SK-N-SH (cell line): ENCODE results near the gene PPP1R27. TPM values are rescaled to one million over a fixed set of nuclear protein-coding genes. Genes with fewer than 3 reads are reported as not detected.

ENCODE experiments used
- CTCF ChIA-PET: fragments of 300-600, 350-600 bp; formaldehyde crosslinking; extraction: SDS; loops from one replicate; lab custom pipeline; 2021; lab: Yijun Ruan, JAX
- POLR2A ChIA-PET: fragments of 350-600 bp; sonication (Branson Sonifier 250); formaldehyde crosslinking; extraction: SDS; loops from one replicate; lab custom pipeline; 2020; ENCODE audit warnings: antibody characterized with exemption, inconsistent platforms; lab: Yijun Ruan, JAX
- DNase-seq: peaks from one replicate; pipeline ENCODE4 v3.0.0; 2012
- H2AFZ ChIP-seq: fragments of 200-600 bp; sonication (generic); 2 replicates; pipeline ENCODE4 v1.8.1; 2016; ENCODE audit warnings: antibody characterized with exemption, mild to moderate bottlenecking, low read depth
- H3F3A ChIP-seq: fragments of 200-600 bp; sonication (generic); replicated peaks from 2 replicates; pipeline ENCODE3; 2016; ENCODE audit warnings: antibody characterized with exemption, mild to moderate bottlenecking; ENCODE audit not compliant: insufficient read depth
- H3K27ac ChIP-seq, 2 experiments: fragments of 200-500 bp in 1 of 2; fragments of 200-600 bp in 1 of 2; sonication (Bioruptor generic) in 1 of 2; sonication (generic), shearing (Covaris generic) in 1 of 2; 2 replicates each; pipeline versions ENCODE4 v1.5.1 to v1.6.1; 2014 to 2016; ENCODE audit warnings: low read depth in 2 of 2, inconsistent platforms in 1 of 2, low read length in 1 of 2, mild to moderate bottlenecking in 1 of 2, mixed read lengths in 1 of 2
- H3K27me3 ChIP-seq: fragments of 200-600 bp; sonication (generic), shearing (Covaris generic); 2 replicates; pipeline ENCODE4 v1.6.1; 2016; ENCODE audit warnings: mixed run types; ENCODE audit not compliant: insufficient read depth
- H3K36me3 ChIP-seq, 2 experiments: fragments of 200-500 bp in 1 of 2; fragments of 200-600 bp in 1 of 2; sonication (Bioruptor generic) in 1 of 2; sonication (generic) in 1 of 2; replicated peaks in 1 of 2; 2 replicates each; pipeline versions ENCODE3 to v1.5.1; 2014 to 2016; ENCODE audit warnings: low read length in 1 of 2, mild to moderate bottlenecking in 1 of 2; ENCODE audit not compliant: insufficient read depth in 2 of 2, control insufficient read depth in 1 of 2
- H3K4me1 ChIP-seq, 2 experiments: fragments of 200-500 bp in 1 of 2; fragments of 200-600 bp in 1 of 2; sonication (Bioruptor generic) in 1 of 2; sonication (generic), shearing (Covaris generic) in 1 of 2; 2 replicates each; pipeline versions ENCODE4 v1.5.1 to v1.6.1; 2014 to 2016; ENCODE audit warnings: low read depth in 1 of 2, low read length in 1 of 2, mixed run types in 1 of 2; ENCODE audit not compliant: insufficient read depth in 2 of 2, control insufficient read depth in 1 of 2
- H3K4me2 ChIP-seq: fragments of 200-600 bp; sonication (generic), shearing (Covaris generic); 2 replicates; pipeline ENCODE4 v1.6.1; 2017; ENCODE audit warnings: mixed run types
- H3K4me3 ChIP-seq, 2 experiments: fragments of 200-500 bp in 1 of 2; fragments of 200-600 bp in 1 of 2; sonication (Bioruptor generic) in 1 of 2; sonication (generic), shearing (Covaris generic) in 1 of 2; 2 replicates each; pipeline versions ENCODE4 v1.5.1 to v1.8.1; 2014 to 2016; ENCODE audit warnings: low read depth in 2 of 2, inconsistent platforms in 1 of 2, low read length in 1 of 2, mild to moderate bottlenecking in 1 of 2, mixed read lengths in 1 of 2, moderate library complexity in 1 of 2
- H3K79me2 ChIP-seq: fragments of 200-600 bp; sonication (generic); 2 replicates; pipeline ENCODE4 v1.8.1; 2017; ENCODE audit warnings: mild to moderate bottlenecking; ENCODE audit not compliant: insufficient read depth
- H3K9ac ChIP-seq: fragments of 200-600 bp; sonication (generic); 2 replicates; pipeline ENCODE4 v1.6.1; 2017; ENCODE audit warnings: mixed run types
- H3K9me2 ChIP-seq: fragments of 200-600 bp; sonication (generic); 2 replicates; pipeline ENCODE4 v1.6.1; 2017; ENCODE audit warnings: mixed run types
- H3K9me3 ChIP-seq: fragments of 200-600 bp; sonication (generic); 2 replicates; pipeline ENCODE4 v1.6.1; 2017; ENCODE audit warnings: mixed run types, mild to moderate bottlenecking, moderate library complexity
- H4K20me1 ChIP-seq: fragments of 200-600 bp; sonication (generic); 2 replicates; pipeline ENCODE4 v1.6.1; 2017; ENCODE audit warnings: mild to moderate bottlenecking, mixed run types; ENCODE audit not compliant: insufficient read depth
- EP300 ChIP-seq, 2 experiments: IDR thresholded peaks; 2 replicates each; pipeline versions ENCODE4 v1.4.0 to v1.6.1; 2012; ENCODE audit warnings: borderline replicate concordance in 1 of 2, low read depth in 1 of 2, low read length in 1 of 2
- FOSL2 ChIP-seq: IDR thresholded peaks from 2 replicates; pipeline ENCODE4 v1.4.0; 2012; ENCODE audit warnings: low read depth, mild to moderate bottlenecking, moderate library complexity, borderline replicate concordance
- FOXM1 ChIP-seq: IDR thresholded peaks from 2 replicates; pipeline ENCODE4 v1.4.0; 2012; ENCODE audit warnings: low read depth, mild to moderate bottlenecking
- GATA2 ChIP-seq: sonication (generic); formaldehyde crosslinking; IDR thresholded peaks from 2 replicates; pipeline ENCODE4 v1.5.0; 2020; ENCODE audit warnings: mild to moderate bottlenecking, missing genetic modification reagents
- MXI1 ChIP-seq: IDR thresholded peaks from 2 replicates; pipeline ENCODE4 v1.6.1; 2012; ENCODE audit warnings: mild to moderate bottlenecking, low read depth, low read length, improper control_type of control experiment
- NRF1 ChIP-seq: IDR thresholded peaks from 2 replicates; pipeline ENCODE4 v1.6.1; 2012; ENCODE audit warnings: low read depth, mild to moderate bottlenecking, low read length
- RCOR1 ChIP-seq: fragments of 150-350 bp; IDR thresholded peaks from 2 replicates; pipeline ENCODE4 v1.6.1; 2017; ENCODE audit warnings: antibody characterized with exemption, low read length
- SMC3 ChIP-seq: IDR thresholded peaks from 2 replicates; pipeline ENCODE4 v1.6.1; 2012; ENCODE audit warnings: low read depth, low read length, improper control_type of control experiment
- TEAD4 ChIP-seq: IDR thresholded peaks from 2 replicates; pipeline ENCODE4 v1.4.0; 2012; ENCODE audit warnings: mild to moderate bottlenecking, borderline replicate concordance; ENCODE audit not compliant: insufficient read depth
- WGBS: methylation state at CpG from one replicate; pipeline ENCODE4 v1.1.6; 2017; ENCODE audit warnings: low lambda C conversion rate; 5-methylcytosine and 5-hydroxymethylcytosine counted together
- polyA plus RNA-seq, 3 experiments: library from polyadenylated mRNA; depleted of rRNA; stranded (reverse); fragments of >200 nt; gene quantifications; 2 replicates each; pipeline ENCODE4 v1.2.3, GENCODE V29; 2012
- TF ChIP-seq, protein P1 (sequence below): IDR thresholded peaks from 2 replicates; pipeline ENCODE4; 2012

The PPP1R27 gene
- polyA plus RNA-seq, 1 of the 3 experiments (the other 2 are of a cell fraction), result 0.07 TPM

DNA sequence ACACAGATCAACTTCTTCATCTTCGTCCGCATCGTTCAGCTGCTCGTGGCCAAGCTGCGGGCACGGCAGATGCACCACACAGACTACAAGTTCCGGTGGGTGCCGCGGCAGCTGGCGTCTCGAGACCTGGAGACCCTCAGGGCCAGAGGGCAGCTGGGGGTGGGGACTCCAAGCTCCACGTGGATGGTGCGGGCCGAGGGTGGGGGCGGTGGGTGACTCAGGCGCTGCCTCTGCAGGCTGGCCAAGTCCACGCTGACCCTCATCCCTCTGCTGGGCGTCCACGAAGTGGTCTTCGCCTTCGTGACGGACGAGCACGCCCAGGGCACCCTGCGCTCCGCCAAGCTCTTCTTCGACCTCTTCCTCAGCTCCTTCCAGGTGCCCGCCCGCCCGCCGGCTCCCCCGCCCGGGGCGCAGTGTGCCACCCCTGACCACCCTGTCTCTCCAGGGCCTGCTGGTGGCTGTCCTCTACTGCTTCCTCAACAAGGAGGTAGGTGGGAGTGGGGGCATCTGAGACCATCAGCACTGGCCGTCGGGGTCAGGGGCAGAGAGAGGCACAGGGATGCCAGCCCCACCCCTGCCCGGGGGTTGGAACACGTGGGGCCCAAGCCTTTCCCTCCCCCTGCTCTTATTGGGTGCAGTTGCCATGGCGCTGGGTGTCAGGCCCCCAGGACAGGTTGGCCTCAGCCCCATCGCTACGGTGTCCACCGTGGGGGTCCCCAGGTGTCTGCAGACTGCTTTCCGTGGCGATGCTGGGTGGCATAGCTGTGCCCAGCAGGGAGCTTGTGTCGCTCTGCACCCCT lies 22.1 kb downstream of the PPP1R27 start:
- no peak for TF ChIP-seq FOSL2
- TF ChIP-seq SMC3, result no peak
- no peak for TF ChIP-seq FOXM1
- TF ChIP-seq, protein P1, sequence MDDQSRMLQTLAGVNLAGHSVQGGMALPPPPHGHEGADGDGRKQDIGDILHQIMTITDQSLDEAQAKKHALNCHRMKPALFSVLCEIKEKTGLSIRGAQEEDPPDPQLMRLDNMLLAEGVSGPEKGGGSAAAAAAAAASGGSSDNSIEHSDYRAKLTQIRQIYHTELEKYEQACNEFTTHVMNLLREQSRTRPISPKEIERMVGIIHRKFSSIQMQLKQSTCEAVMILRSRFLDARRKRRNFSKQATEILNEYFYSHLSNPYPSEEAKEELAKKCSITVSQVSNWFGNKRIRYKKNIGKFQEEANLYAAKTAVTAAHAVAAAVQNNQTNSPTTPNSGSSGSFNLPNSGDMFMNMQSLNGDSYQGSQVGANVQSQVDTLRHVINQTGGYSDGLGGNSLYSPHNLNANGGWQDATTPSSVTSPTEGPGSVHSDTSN, result no peak
- no peaks in the 10 kb centered on the region for H4K20me1 ChIP-seq
- no peak overlapping the region for H2AFZ ChIP-seq
- H3F3A ChIP-seq, result no peaks in the 10 kb centered on the region
- H3K79me2 ChIP-seq, result no peaks in the 10 kb centered on the region
- H3K36me3 ChIP-seq, result no peaks in the 10 kb centered on the region
- peaks cover 33% of the 10 kb centered on the region for H3K27me3 ChIP-seq
- ChIA-PET POLR2A (no interaction called here), CTCF (interaction anchor here (0.7 to 2.2 kb wide), 11 partner anchors 9 to 81 kb away, joined by 3 to 10 read pairs (median 3); partner anchors contain the start of gene MCRIP1)
- H3K9me3 ChIP-seq, result no peaks in the 10 kb centered on the region
- no peaks in the 10 kb centered on the region for H3K9me2 ChIP-seq
- H3K4me1 ChIP-seq, result peaks cover 0 to 38% of the 10 kb centered on the region in 2 experiments; a peak in 1 of 4 replicates
- peak; percentile 77 for DNase-seq
- H3K4me2 ChIP-seq, result no peak overlapping the region
- 0 out of 4 replicates have a peak overlapping the region, but pooled peaks of 1 of the 2 experiments have one; percentile 17 for H3K27ac ChIP-seq
- 69% methylated on average over 39 of the region's 45 CpGs for WGBS
- no peak overlapping the region for H3K4me3 ChIP-seq
- H3K9ac ChIP-seq, result no peak overlapping the region

DNA sequence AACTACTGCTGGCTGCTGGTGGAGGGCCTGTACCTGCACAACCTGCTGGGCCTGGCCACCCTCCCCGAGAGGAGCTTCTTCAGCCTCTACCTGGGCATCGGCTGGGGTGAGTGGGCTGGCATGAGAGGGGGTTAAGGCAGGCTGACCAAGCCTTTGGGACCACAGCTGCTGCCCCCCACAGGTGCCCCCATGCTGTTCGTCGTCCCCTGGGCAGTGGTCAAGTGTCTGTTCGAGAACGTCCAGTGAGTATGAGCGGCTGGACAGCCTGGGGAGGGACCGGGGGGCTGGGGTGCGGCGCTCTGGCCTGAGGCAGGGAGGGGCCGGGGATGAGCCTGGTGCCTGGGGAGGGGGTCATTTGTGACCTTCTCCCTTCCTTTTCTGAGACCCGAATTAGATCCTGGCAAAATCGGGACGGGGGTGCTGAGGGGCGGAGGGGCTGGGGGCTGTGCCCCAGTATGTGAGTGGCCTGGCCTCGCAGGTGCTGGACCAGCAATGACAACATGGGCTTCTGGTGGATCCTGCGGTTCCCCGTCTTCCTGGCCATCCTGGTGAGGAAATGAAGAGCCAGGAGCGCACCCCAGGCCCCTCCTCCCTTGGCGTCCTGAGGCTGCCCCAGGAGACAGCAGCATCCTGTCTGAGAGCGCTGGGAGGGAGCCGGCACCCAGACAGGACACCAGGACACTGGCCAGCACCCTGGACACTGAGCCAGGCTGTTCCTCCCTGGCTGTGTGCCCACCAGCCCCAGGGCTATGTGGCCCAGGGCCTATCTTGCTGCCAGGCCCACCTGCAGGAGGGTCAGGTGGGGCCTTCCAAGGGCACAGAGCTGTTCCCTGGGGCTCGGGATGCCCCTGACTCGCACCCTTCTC lies 22.9 kb downstream of the PPP1R27 start:
- CTCF ChIA-PET, result interaction anchor here (0.7 to 7.3 kb wide), 13 partner anchors 10 to 86 kb away, joined by 3 to 60 read pairs (median 4); partner anchors contain the start of gene MCRIP1
- H3K27ac ChIP-seq, result peak overlapping the region in 1 of 2 experiments; percentile 17; a peak in 1 of 4 replicates

More for the DNA sequence above, 22.9 kb downstream of the PPP1R27 start:
- no peak overlapping the region for H2AFZ ChIP-seq
- no peaks in the 10 kb centered on the region for H4K20me1 ChIP-seq
- peak; percentile 55; the same call in 1 of the 2 replicates for TF ChIP-seq RCOR1
- TF ChIP-seq EP300 (IDR thresholded peaks at IDR 0.05; ENCODE audit: borderline replicate concordance in 1 of 2, low read depth in 1 of 2, low read length in 1 of 2), result peak in 1 of 2 experiments; percentile 71; a peak in 2 of 4 replicates
- no peak for TF ChIP-seq NRF1
- TF ChIP-seq MXI1, result 0 out of 2 replicates have a peak, but pooled peaks have one; percentile 15
- TF ChIP-seq GATA2 (CRISPR knock-in tag), result peak; percentile 63; the same call in 1 of the 2 replicates
- TF ChIP-seq TEAD4, result no peak
- POLR2A ChIA-PET, result no interaction called here
- H3K9me3 ChIP-seq, result no peaks in the 10 kb centered on the region
- peak; percentile 88 for DNase-seq
- 42% methylated on average over 22 of the region's 24 CpGs for WGBS
- peaks cover 42% of the 10 kb centered on the region for H3K27me3 ChIP-seq
- H3K79me2 ChIP-seq, result no peaks in the 10 kb centered on the region
- no peaks in the 10 kb centered on the region for H3K36me3 ChIP-seq
- H3K4me2 ChIP-seq, result no peak overlapping the region
- no peaks in the 10 kb centered on the region for H3K9me2 ChIP-seq
- no peaks in the 10 kb centered on the region for H3F3A ChIP-seq
- H3K4me3 ChIP-seq, result no peak overlapping the region
- H3K9ac ChIP-seq, result no peak overlapping the region
- H3K4me1 ChIP-seq, result peaks cover 0 to 41% of the 10 kb centered on the region in 2 experiments; a peak in 1 of 4 replicates
